ENCODE measurements around the gene ZMYM2. TPM values are rescaled to one million over a fixed set of nuclear protein-coding genes. Genes with fewer than 3 reads are reported as not detected.
"Not testable (repeated sequence)": the region's sequence is repeated elsewhere in the genome, so short reads cannot be mapped to it uniquely, and the experiment has no call there.

The ZMYM2 gene
- total RNA-seq, result 37.2 TPM

- peak; percentile 90 to 98 (median 97) for DNase-seq (ENCODE audit: low read depth in 2 of 3, low spot score in 2 of 3)
These were observed at the start of gene ZMYM2 for GRCh38 chr13:19958155-19959111. Gene ZMYM2, plus strand, starts transcription at chr13:19958727. Its CDS starts 34,346 bp downstream, at chr13:19993073.

GRCh38 chr13:19910336-19911072 is 48.0 kb upstream of the ZMYM2 start:
- DNase-seq (ENCODE audit: low read depth in 2 of 3, low spot score in 2 of 3), result no peak

- DNase-seq (ENCODE audit: low read depth in 2 of 3, low spot score in 2 of 3), result peak in 2 of 3 donors; percentile 24 to 44
These were observed 31.3 kb upstream of the ZMYM2 start for GRCh38 chr13:19927117-19927748.

GRCh38 chr13:19940106-19940505 is 18.4 kb upstream of the ZMYM2 start:
- DNase-seq (ENCODE audit: low read depth in 2 of 3, low spot score in 2 of 3), result no peak

- no peak for DNase-seq (ENCODE audit: low read depth in 2 of 3, low spot score in 2 of 3)
These were observed 8.2 kb upstream of the ZMYM2 start for GRCh38 chr13:19950374-19950773.

- no peak for DNase-seq (ENCODE audit: low read depth in 2 of 3, low spot score in 2 of 3)
These were observed 5.7 kb upstream of the ZMYM2 start for GRCh38 chr13:19952850-19953249.

GRCh38 chr13:19955873-19956559 is 2.5 kb upstream of the ZMYM2 start:
- DNase-seq (ENCODE audit: low read depth in 2 of 3, low spot score in 2 of 3), result no peak

- peak; percentile 70 to 96 (median 91) for DNase-seq (ENCODE audit: low read depth in 2 of 3, low spot score in 2 of 3)
These were observed 990 bp upstream of the ZMYM2 start for GRCh38 chr13:19957320-19958154.

- peak; percentile 44 to 72 (median 67) for DNase-seq (ENCODE audit: low read depth in 2 of 3, low spot score in 2 of 3)
These were observed 759 bp downstream of the ZMYM2 start for GRCh38 chr13:19959141-19959830.

- DNase-seq (ENCODE audit: low read depth in 2 of 3, low spot score in 2 of 3), result peak; percentile 75 to 96 (median 92)
These were observed 1.5 kb downstream of the ZMYM2 start for GRCh38 chr13:19959831-19960652.

- no peak for DNase-seq (ENCODE audit: low read depth in 2 of 3, low spot score in 2 of 3)
These were observed 2.1 kb downstream of the ZMYM2 start for GRCh38 chr13:19960653-19960976.

- DNase-seq (ENCODE audit: low read depth in 2 of 3, low spot score in 2 of 3), result no peak
These were observed 3.0 kb downstream of the ZMYM2 start for GRCh38 chr13:19961489-19961888.

- DNase-seq (ENCODE audit: low read depth in 2 of 3, low spot score in 2 of 3), result no peak
These were observed 3.4 kb downstream of the ZMYM2 start for GRCh38 chr13:19961924-19962323.

GRCh38 chr13:19962894-19963293 is 4.4 kb downstream of the ZMYM2 start:
- DNase-seq (ENCODE audit: low read depth in 2 of 3, low spot score in 2 of 3), result no peak

- peak in 1 of 3 donors; percentile 42 for DNase-seq (ENCODE audit: low read depth in 2 of 3, low spot score in 2 of 3)
These were observed 9.1 kb downstream of the ZMYM2 start for GRCh38 chr13:19967621-19968020.

- DNase-seq (ENCODE audit: low read depth in 2 of 3, low spot score in 2 of 3), result not testable (repeated sequence)
These were observed 16.0 kb downstream of the ZMYM2 start for GRCh38 chr13:19974498-19975009.

GRCh38 chr13:19978831-19979437 is 20.4 kb downstream of the ZMYM2 start:
- DNase-seq (ENCODE audit: low read depth in 2 of 3, low spot score in 2 of 3), result peak in 1 of 3 donors; percentile 42
